ENCODE results near the gene MAB21L1.

Gene MAB21L1

DNA sequence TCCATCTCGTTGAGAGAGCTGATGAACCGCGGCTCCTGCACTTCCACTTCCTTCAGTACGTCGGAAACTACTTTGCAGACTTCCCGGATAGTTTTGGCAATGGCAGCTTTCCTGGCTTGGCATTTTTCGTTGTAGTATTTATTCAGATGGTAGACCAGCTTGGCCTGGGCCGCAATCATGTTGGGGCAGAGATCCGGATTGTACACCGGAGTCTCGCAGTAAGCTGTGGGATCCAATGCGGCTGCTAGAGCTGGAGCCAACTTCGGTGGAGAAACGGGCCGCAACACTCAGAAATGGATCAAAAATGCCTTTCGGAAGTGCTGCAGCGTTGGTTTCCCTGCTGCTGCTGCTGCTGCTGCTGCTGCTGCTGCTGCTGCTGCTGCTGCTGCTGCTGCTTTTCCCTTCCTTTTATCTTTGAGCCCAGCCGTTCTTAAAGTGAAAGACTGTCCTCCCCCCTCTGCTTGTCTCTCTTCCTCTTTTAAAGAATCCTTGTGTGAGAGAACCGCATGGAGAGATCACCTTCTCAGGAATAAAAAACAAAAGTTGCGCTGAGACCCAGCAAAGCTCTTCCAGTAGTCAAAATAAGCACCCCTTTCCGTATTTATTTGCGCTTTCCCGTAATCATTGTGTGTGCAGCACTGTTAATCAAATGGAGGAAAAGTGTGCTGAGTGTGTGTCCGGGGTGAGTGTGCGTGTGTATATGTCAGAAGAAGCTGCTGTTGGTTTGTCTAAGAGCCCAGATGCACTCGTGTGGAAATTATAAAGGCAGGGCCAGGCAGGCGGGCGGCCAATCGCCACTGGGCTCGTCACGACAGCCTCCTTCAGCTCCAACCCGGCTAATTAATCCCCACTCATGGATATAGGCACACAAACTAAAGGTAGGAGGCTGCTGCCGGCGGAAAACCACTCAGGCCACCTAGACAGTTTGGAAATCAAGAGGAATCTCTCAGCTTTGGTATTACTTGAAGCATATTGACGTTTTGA is at the start of gene MAB21L1:
Gene MAB21L1 (minus strand): TSS at position 730 of the 984 bp plus-strand sequence. CDS start 551 bp downstream, at position 179.
- no peak for DNase-seq (ENCODE audit: extremely low read depth in 1 of 2, low read depth in 1 of 2)

GRCh38 chr13:35524171-35524570 is 47.7 kb upstream of the MAB21L1 start:
- DNase-seq (ENCODE audit: extremely low read depth in 1 of 2, low read depth in 1 of 2) = no peak

DNA sequence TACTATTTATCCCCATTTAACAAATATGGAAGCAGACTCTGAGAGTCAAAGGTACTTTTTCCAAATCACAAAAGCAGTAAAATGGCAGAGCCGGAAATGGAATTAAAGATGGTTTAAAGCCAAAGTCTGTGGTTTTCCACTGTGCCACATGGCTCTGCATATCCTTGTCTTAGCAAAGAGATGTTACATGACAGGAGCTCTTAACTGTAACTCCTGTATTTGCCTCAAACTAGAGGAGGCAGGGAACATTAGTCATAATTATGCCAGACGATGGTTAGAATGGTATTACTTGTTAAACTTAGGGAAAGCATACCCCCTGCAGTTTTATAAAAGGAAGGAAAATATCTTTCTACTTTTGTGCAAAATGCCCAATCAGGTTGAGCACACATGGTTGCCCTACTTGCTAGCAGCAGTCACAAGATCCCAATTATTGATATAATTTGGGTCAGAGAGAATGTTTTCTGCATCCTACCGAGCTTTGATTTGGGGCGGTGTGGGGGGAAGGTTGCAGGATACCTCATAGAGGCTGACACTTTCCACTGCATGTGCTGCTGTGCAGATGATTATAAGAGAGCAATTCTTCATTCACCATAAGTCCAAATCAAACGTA is 42.0 kb upstream of the MAB21L1 start:
- DNase-seq (ENCODE audit: extremely low read depth in 1 of 2, low read depth in 1 of 2) = no peak

- no peak for DNase-seq (ENCODE audit: extremely low read depth in 1 of 2, low read depth in 1 of 2)
Measured at GRCh38 chr13:35514801-35515502, 38.5 kb upstream of the MAB21L1 start.

DNA sequence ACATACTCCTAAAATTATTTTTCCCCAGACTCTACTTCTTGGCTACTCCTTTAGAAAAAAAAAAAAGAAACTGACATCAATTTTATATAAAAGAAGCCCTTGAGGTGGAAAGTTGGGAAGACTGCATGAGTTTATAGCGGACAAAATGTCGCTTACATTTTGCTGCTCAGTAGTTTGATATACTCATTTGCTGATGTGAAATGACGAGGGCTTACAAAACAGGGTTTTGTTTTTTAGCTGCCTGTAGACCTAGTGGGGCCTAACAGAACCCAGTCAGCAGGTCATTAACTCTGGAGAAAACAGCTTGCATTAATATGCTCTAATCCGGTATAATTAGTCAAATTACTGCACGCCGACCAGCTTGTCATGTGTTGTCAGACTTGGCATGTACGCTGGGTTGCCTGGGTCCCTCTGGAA is 37.6 kb upstream of the MAB21L1 start:
- DNase-seq (ENCODE audit: extremely low read depth in 1 of 2, low read depth in 1 of 2) = no peak

DNA sequence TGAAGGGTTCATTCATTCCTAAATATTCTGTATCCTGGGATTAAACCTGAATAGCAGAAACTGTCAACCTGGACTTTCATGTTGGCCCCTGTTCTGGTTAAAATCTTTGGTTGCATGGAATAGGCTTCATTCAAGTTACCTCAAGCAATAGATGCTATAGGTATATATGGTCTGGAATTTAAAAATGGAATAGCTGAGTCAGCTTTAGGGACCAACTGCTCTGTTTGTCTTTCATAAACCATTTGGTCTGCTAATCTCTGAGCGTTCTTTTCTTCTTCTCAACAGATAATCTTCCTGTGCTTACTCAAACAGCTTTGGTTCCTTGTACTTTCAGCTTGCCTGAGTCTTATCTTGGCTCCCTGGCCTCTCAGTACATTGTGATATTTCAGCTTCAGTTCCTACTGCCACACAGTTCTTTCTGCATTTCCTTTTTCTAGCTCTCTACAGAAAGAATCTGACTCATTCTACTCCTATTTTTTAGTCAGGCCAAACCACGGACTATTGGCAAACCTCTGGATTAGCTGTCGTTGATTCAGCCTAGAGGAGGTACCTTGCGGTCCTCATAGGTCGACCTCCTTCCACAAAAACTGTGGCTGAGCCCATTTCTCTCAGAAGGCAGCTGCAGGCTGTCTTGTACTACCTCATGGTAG is 35.9 kb upstream of the MAB21L1 start:
- no peak for DNase-seq (ENCODE audit: extremely low read depth in 1 of 2, low read depth in 1 of 2)

DNA sequence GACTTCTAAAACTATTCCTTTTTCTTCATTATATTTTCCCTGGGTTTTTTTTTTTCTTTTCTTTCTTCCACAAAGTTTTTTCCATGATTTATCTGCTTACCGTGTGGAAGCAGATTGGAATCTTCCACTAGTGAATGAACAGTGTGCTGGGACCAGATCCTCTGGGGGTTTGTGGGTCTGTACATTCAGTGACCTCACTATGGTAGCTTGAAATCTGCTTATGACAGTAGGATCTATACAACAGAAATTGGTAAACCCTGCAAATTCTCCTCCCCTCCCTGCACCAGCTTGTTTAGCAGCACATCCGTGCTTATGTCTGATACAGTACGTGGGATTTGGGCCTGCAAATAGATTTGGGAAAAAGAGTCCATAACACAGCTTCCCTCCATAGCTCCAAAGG is 26.0 kb upstream of the MAB21L1 start:
- DNase-seq (ENCODE audit: extremely low read depth in 1 of 2, low read depth in 1 of 2) = no peak

GRCh38 chr13:35501661-35502235 is 25.3 kb upstream of the MAB21L1 start:
- no peak for DNase-seq (ENCODE audit: extremely low read depth in 1 of 2, low read depth in 1 of 2)

DNA sequence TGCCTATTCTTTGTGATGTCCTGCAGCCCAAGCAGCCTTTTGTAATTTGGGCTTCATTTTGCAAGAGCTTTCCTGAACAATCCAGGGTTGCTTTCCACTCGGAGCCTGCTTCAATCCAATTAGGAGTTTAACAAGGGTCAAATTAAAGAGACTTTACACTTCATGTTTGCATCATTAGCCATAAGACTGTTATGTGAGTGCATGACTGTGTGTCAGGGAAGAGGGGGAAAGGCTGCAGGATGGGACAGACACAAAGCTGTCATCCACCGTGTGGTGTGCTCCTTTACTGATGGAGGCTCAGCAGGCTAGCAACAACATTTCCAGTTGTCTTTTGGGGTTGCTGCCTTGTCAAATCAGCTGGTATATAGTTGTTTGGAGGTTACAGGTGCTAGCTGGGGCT is 23.7 kb upstream of the MAB21L1 start:
- DNase-seq (ENCODE audit: extremely low read depth in 1 of 2, low read depth in 1 of 2) = no peak

DNA sequence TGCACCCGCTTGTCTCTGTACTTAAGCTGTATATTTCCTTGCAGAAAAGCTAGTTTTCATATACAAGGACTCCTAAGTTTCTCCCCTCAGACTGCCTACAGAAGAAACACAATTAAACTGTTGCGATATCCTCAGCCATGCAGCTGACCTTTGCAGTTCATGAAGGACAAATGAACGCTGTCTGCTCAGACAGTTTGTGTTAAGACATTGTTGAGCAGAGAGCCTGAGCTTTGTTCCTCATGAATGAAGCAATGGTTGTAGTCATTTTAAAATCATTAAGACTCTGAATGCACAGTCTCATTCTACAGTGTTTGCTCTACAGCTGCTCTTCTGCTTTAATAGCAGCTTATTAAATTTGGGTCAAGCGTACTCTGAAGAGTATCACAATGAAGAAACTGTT is 23.2 kb upstream of the MAB21L1 start:
- no peak for DNase-seq (ENCODE audit: extremely low read depth in 1 of 2, low read depth in 1 of 2)

DNA sequence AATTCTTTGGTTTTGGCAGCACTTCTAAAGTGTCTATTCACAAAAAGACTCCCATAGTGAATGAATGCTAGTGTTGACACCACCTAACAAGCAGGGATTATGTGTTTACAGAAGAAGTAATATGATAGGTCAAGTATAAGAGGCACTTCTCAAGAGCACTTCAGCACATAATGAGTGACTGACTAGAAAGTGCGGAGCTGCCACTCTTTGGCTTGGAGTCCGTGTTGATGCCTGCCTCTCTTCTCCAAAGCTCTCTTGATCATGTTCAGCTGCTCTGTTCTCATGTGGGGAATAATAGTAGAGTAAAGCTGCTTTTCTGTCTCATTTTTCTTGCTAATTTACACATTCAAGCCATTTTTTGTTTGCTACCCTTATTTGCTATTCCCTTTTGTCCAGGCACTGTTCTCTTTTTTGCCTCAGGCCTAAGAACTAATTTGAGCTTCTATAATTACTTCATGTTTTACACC is 22.7 kb upstream of the MAB21L1 start:
- DNase-seq (ENCODE audit: extremely low read depth in 1 of 2, low read depth in 1 of 2) = no peak

DNA sequence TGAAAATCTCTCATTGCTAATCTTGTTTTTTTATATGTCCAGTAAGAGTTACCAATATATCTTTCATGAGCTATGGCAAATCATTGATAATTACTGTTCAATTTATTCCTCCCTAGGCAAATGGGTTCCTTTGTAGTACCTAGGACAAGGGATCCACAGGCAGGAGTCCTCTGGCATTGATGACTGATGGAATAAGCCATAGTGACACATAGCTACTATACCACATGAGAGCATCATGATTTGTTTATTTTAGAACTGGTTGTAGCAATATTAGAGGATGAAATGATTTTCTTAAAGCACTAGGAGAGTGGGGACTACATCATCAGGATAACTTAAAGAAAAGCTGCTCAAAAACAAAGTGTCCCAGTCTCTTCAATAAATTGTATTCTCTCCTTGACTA is 21.7 kb upstream of the MAB21L1 start:
- no peak for DNase-seq (ENCODE audit: extremely low read depth in 1 of 2, low read depth in 1 of 2)

DNA sequence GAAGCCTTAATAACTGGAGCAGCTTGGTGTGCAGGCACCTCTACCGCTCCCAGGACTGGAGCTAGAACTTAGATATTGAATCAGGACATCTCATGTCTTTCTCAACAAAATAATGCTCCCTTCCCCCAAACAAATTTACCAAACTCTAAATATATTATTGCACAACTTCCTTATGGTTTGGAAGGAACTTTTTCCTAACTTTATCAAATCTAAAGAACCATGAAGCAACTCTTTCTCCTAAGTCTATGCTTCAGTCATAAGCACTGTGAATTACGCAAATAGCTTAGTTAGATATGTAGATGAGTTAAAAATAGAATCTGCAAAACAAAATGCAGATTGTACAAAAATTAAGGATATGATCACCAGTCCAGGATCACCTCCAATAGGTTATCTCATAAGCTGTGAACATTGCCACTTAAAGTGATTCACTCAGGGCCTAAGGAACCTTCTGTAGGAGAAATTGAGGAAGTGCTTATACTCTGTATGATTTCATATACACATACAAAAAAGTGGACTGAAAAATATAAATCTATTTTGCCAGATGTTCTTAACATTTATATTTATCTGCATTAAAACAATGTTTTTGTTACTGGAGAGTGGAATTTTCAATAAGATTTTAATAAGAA is 20.4 kb upstream of the MAB21L1 start:
- no peak for DNase-seq (ENCODE audit: extremely low read depth in 1 of 2, low read depth in 1 of 2)

GRCh38 chr13:35496006-35496405 is 19.5 kb upstream of the MAB21L1 start:
- no peak for DNase-seq (ENCODE audit: extremely low read depth in 1 of 2, low read depth in 1 of 2)

GRCh38 chr13:35489050-35489449 is 12.6 kb upstream of the MAB21L1 start:
- DNase-seq (ENCODE audit: extremely low read depth in 1 of 2, low read depth in 1 of 2) = no peak

- no peak for DNase-seq (ENCODE audit: extremely low read depth in 1 of 2, low read depth in 1 of 2)
Measured at GRCh38 chr13:35485424-35485823, 8.9 kb upstream of the MAB21L1 start.

GRCh38 chr13:35484384-35484783 is 7.9 kb upstream of the MAB21L1 start:
- DNase-seq (ENCODE audit: extremely low read depth in 1 of 2, low read depth in 1 of 2) = no peak

DNA sequence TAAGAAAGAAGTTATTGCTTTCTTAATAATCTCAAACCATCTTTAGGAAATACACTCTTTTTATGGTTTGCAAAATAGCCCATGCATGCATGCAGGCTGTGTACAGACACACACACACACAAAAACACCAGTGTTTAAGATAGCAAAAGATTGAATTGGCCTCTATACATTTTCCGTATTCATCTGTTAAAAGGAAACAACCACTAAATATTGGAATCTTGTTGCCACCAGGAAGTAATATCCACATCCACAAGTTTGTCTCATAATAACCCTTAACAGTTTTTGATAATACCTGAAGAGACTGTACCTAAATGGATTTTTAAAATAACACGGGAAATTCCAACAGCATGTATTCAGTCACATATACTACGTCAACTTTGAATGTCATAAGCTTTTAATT is 7.3 kb upstream of the MAB21L1 start:
- DNase-seq (ENCODE audit: extremely low read depth in 1 of 2, low read depth in 1 of 2) = no peak

GRCh38 chr13:35482527-35482926 is 6.0 kb upstream of the MAB21L1 start:
- DNase-seq (ENCODE audit: extremely low read depth in 1 of 2, low read depth in 1 of 2) = no peak

GRCh38 chr13:35481777-35482176 is 5.3 kb upstream of the MAB21L1 start:
- no peak for DNase-seq (ENCODE audit: extremely low read depth in 1 of 2, low read depth in 1 of 2)
